Aorta (tissue), 5 donors: ENCODE data around the gene GALNTL6. TPM values are rescaled to one million over a fixed set of nuclear protein-coding genes. Genes with fewer than 3 reads are reported as not detected.

ENCODE experiments used
- ATAC-seq: fragments of 200-7000 bp; cut with Tn5 transposase; one replicate; pipeline ENCODE4 v1.9.1; 2022; ENCODE audit warnings: moderate library complexity; ENCODE audit not compliant: low FRiP score
- DNase-seq, 2 donors: peaks; one replicate each; pipeline ENCODE4 v3.0.0-alpha.2; 2020
- H3K27ac ChIP-seq, 2 donors: one replicate each; pipeline ENCODE4 v1.5.1; 2013; ENCODE audit warnings: low read length in 2 of 2, mild to moderate bottlenecking in 2 of 2, moderate library complexity in 2 of 2, control low read depth in 1 of 2, inconsistent platforms in 1 of 2, low read depth in 1 of 2
- H3K27me3 ChIP-seq, 2 donors: one replicate each; pipeline ENCODE4 v1.6.1; 2013; ENCODE audit warnings: control low read depth in 1 of 2, low read length in 1 of 2, mild to moderate bottlenecking in 1 of 2, moderate library complexity in 1 of 2; ENCODE audit not compliant: insufficient read depth in 2 of 2, control insufficient read depth in 1 of 2
- H3K36me3 ChIP-seq, 2 donors: one replicate each; pipeline ENCODE4 v1.6.1; 2013; ENCODE audit warnings: control low read depth in 1 of 2, low read length in 1 of 2, mild to moderate bottlenecking in 1 of 2; ENCODE audit not compliant: insufficient read depth in 2 of 2, control insufficient read depth in 1 of 2
- H3K4me1 ChIP-seq, 2 donors: one replicate each; pipeline ENCODE4 v1.6.1; 2013; ENCODE audit warnings: low read length in 2 of 2, control low read depth in 1 of 2, mild to moderate bottlenecking in 1 of 2, moderate library complexity in 1 of 2; ENCODE audit not compliant: insufficient read depth in 2 of 2, control insufficient read depth in 1 of 2
- H3K4me3 ChIP-seq, 2 donors: one replicate each; pipeline ENCODE4 v1.5.1; 2013; ENCODE audit warnings: low read length in 2 of 2, control low read depth in 1 of 2, mild to moderate bottlenecking in 1 of 2
- H3K9me3 ChIP-seq: one replicate; pipeline ENCODE4 v1.6.1; 2013; ENCODE audit warnings: mild to moderate bottlenecking, low read length; ENCODE audit not compliant: control insufficient read depth
- WGBS, 2 donors: extraction: QIAGEN DNeasy Blood & Tissue Kit; methylation state at CpG; one replicate each; pipeline ENCODE4 v1.1.7; 2013; 5-methylcytosine and 5-hydroxymethylcytosine counted together
- intact Hi-C, 2 donors: fragments of 100-400 bp; cut with DNase I; formaldehyde crosslinking; loops; one replicate each; pipeline versions ENCODE4 v1.14.2 to v1.15.0; 2022
- polyA plus RNA-seq, 2 donors: library from polyadenylated mRNA; stranded (reverse); fragments of 200-250 nt; gene quantifications; one replicate each; pipeline ENCODE4 v1.2.3, GENCODE V29; 2013
- total RNA-seq, 2 donors: library from RNA; stranded (reverse); fragmentation: NEBNext Ultra II Directional; extraction: Animal tissue kit (Norgen Biotek cat#: 25700); gene quantifications; one replicate each; pipeline ENCODE4 v1.2.1, GENCODE V29; 2021
- donor health status: healthy with polysubstance abuse.
- donor health status: Bipolar disorder and iron deficiency.
- donor health status: DM: no; HTN: no; CAD: no.
- donor health status: DM: no; HTN: no; CAD: no.
- donor health status: DM: yes; HTN: yes; CAD: no.

Gene GALNTL6
- total and polyA plus RNA-seq, 4 donors = 0.39 to 1.6 (median 0.46) TPM; not detected in 1

- WGBS, 2 donors = 78 to 81% methylated on average over 2 of the region's 2 CpGs
- no peak for ATAC-seq
These were observed 988.8 kb downstream of the GALNTL6 start for GRCh38 chr4:172802032-172802431.

GRCh38 chr4:172806841-172807240 is 993.6 kb downstream of the GALNTL6 start:
- H3K27ac ChIP-seq = no peak overlapping the region
- 96% methylated on average over 4 of the region's 4 CpGs for WGBS, 2 donors
- DNase-seq (no peak), ATAC-seq (no peak)
- no peak overlapping the region for H3K4me3 ChIP-seq
- intact Hi-C loops = no loop called here
- no peaks in the 10 kb centered on the region for H3K27me3 ChIP-seq
- H3K9me3 ChIP-seq = no peaks in the 10 kb centered on the region
- no peaks in the 10 kb centered on the region for H3K36me3 ChIP-seq
- no peaks in the 10 kb centered on the region for H3K4me1 ChIP-seq

More at GRCh38 chr4:172802032-172802431, 988.8 kb downstream of the GALNTL6 start:
- no peaks in the 10 kb centered on the region for H3K9me3 ChIP-seq
- no peak overlapping the region for H3K27ac ChIP-seq
- intact Hi-C loops = no loop called here
- H3K36me3 ChIP-seq = no peaks in the 10 kb centered on the region
- no peak overlapping the region for H3K4me3 ChIP-seq
- DNase-seq = no peak
- no peaks in the 10 kb centered on the region for H3K4me1 ChIP-seq
- no peaks in the 10 kb centered on the region for H3K27me3 ChIP-seq

- no peak overlapping the region for H3K27ac ChIP-seq
- intact Hi-C loops = no loop called here
- no peak overlapping the region for H3K4me3 ChIP-seq
- 86 to 89% methylated on average over 4 of the region's 4 CpGs for WGBS, 2 donors
- H3K9me3 ChIP-seq = no peaks in the 10 kb centered on the region
- no peaks in the 10 kb centered on the region for H3K27me3 ChIP-seq
- H3K4me1 ChIP-seq = no peaks in the 10 kb centered on the region
- ATAC-seq = no peak
- H3K36me3 ChIP-seq = no peaks in the 10 kb centered on the region
- DNase-seq = no peak
These were observed 995.0 kb downstream of the GALNTL6 start for GRCh38 chr4:172808196-172808595.

GRCh38 chr4:172809319-172809718 is 996.1 kb downstream of the GALNTL6 start:
- intact Hi-C loops = no loop called here
- 63 to 66% methylated on average over 7 of the region's 7 CpGs for WGBS, 2 donors
- no peak overlapping the region for H3K4me3 ChIP-seq

GRCh38 chr4:172813359-172813923 is 1000.2 kb downstream of the GALNTL6 start:
- no peaks in the 10 kb centered on the region for H3K4me1 ChIP-seq
- H3K4me3 ChIP-seq = no peak overlapping the region
- no peak overlapping the region for H3K27ac ChIP-seq
- H3K27me3 ChIP-seq = no peaks in the 10 kb centered on the region
- H3K36me3 ChIP-seq = no peaks in the 10 kb centered on the region
- H3K9me3 ChIP-seq = no peaks in the 10 kb centered on the region
- ATAC-seq = no peak
- intact Hi-C loops = no loop called here
- WGBS, 2 donors = 74 to 75% methylated on average over 11 of the region's 11 CpGs
- no peak for DNase-seq

More at GRCh38 chr4:172809319-172809718, 996.1 kb downstream of the GALNTL6 start:
- ATAC-seq (no peak), DNase-seq (no peak)
- no peaks in the 10 kb centered on the region for H3K4me1 ChIP-seq
- no peaks in the 10 kb centered on the region for H3K27me3 ChIP-seq
- no peaks in the 10 kb centered on the region for H3K9me3 ChIP-seq
- H3K27ac ChIP-seq = no peak overlapping the region
- no peaks in the 10 kb centered on the region for H3K36me3 ChIP-seq

- Histone ChIP-seq H3K4me3 (no peak overlapping the region), H3K9me3 (no peaks in the 10 kb centered on the region), H3K27me3 (no peaks in the 10 kb centered on the region), H3K4me1 (no peaks in the 10 kb centered on the region), H3K27ac (no peak overlapping the region), H3K36me3 (no peaks in the 10 kb centered on the region)
- DNase-seq (no peak), ATAC-seq (no peak)
- intact Hi-C loops = no loop called here
- WGBS, 2 donors = 88 to 91% methylated on average over 8 of the region's 8 CpGs
These were observed 1002.4 kb downstream of the GALNTL6 start for GRCh38 chr4:172815499-172816164.

- 93 to 94% methylated on average over 1 of the region's 1 CpG for WGBS, 2 donors
- Histone ChIP-seq H3K9me3 (no peaks in the 10 kb centered on the region), H3K4me3 (no peak overlapping the region), H3K4me1 (no peaks in the 10 kb centered on the region), H3K27ac (no peak overlapping the region), H3K27me3 (no peaks in the 10 kb centered on the region), H3K36me3 (no peaks in the 10 kb centered on the region)
- intact Hi-C loops = no loop called here
- DNase-seq (no peak), ATAC-seq (no peak)
These were observed 1005.7 kb downstream of the GALNTL6 start for GRCh38 chr4:172818901-172819300.

- Histone ChIP-seq H3K27me3 (no peaks in the 10 kb centered on the region), H3K9me3 (no peaks in the 10 kb centered on the region), H3K4me3 (no peak overlapping the region), H3K4me1 (no peaks in the 10 kb centered on the region), H3K27ac (no peak overlapping the region), H3K36me3 (no peaks in the 10 kb centered on the region)
- DNase-seq = no peak
- no peak for ATAC-seq
- intact Hi-C loops = no loop called here
- 33 to 35% methylated on average over 1 of the region's 1 CpG for WGBS, 2 donors
These were observed 1006.1 kb downstream of the GALNTL6 start for GRCh38 chr4:172819353-172819752.

- DNase-seq (no peak), ATAC-seq (no peak)
- Histone ChIP-seq H3K36me3 (no peaks in the 10 kb centered on the region), H3K4me1 (no peaks in the 10 kb centered on the region), H3K9me3 (no peaks in the 10 kb centered on the region), H3K27me3 (no peaks in the 10 kb centered on the region), H3K4me3 (no peak overlapping the region), H3K27ac (no peak overlapping the region)
- intact Hi-C loops = no loop called here
- WGBS, 2 donors = 96 to 98% methylated on average over 3 of the region's 3 CpGs
These were observed 1009.1 kb downstream of the GALNTL6 start for GRCh38 chr4:172822331-172822730.
